Muscle layer of colon (tissue), 2 donors: ENCODE data around the gene NTRK3.

Source experiments
- H3K27ac ChIP-seq: one replicate; pipeline ENCODE4 v1.7.0; 2013; ENCODE audit warnings: low read depth, mild to moderate bottlenecking, low read length, moderate library complexity
- H3K27me3 ChIP-seq, 2 donors: one replicate each; pipeline ENCODE4 v1.7.0; 2013; ENCODE audit warnings: low read length in 2 of 2, mild to moderate bottlenecking in 2 of 2; ENCODE audit not compliant: insufficient read depth in 2 of 2, control insufficient read depth in 1 of 2
- H3K36me3 ChIP-seq: one replicate; pipeline ENCODE4 v1.7.0; 2013; ENCODE audit warnings: mild to moderate bottlenecking, low read length; ENCODE audit not compliant: insufficient read depth
- H3K4me1 ChIP-seq: one replicate; pipeline ENCODE4 v1.7.0; 2013; ENCODE audit warnings: mild to moderate bottlenecking, low read length; ENCODE audit not compliant: insufficient read depth
- H3K4me3 ChIP-seq, 2 donors: one replicate each; pipeline ENCODE4 v1.7.0; 2013; ENCODE audit warnings: low read length in 2 of 2, low read depth in 1 of 2, mild to moderate bottlenecking in 1 of 2, moderate library complexity in 1 of 2
- H3K9ac ChIP-seq: one replicate; pipeline ENCODE4 v1.7.0; 2013; ENCODE audit warnings: low read length
- H3K9me3 ChIP-seq: one replicate; pipeline ENCODE4 v1.7.0; 2013; ENCODE audit warnings: mild to moderate bottlenecking, low read length
- donor health status: abdominal sarcoma.
- donor health status: Adenocarcinoma of cecum.

The NTRK3 gene

DNA sequence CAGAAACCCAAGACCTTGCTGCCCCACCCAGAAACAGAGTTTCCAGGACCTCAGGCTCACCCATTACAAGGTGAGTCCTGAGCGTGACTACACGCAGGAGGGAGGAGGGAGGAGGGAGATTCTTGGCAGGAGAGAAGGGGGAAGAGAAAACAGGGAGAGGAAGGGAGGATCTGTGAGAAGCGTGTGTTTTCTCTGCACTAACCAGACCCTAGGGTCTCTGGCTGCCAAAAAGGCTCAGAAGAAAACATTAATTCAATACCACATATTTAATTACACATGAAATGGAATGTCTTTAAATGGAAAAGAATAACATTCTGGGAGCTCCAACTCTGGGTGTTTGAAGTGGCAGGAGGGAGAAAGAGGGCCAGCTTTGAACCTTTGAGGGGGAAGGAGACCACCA is 309.0 kb downstream of the NTRK3 start:
- no peaks in the 10 kb centered on the region for H3K36me3 ChIP-seq
- H3K27ac ChIP-seq = no peak overlapping the region
- no peaks in the 10 kb centered on the region for H3K9me3 ChIP-seq
- H3K9ac ChIP-seq = no peak overlapping the region
- no peaks in the 10 kb centered on the region for H3K27me3 ChIP-seq
- H3K4me1 ChIP-seq = peaks cover 13% of the 10 kb centered on the region
- H3K4me3 ChIP-seq = no peak overlapping the region

DNA sequence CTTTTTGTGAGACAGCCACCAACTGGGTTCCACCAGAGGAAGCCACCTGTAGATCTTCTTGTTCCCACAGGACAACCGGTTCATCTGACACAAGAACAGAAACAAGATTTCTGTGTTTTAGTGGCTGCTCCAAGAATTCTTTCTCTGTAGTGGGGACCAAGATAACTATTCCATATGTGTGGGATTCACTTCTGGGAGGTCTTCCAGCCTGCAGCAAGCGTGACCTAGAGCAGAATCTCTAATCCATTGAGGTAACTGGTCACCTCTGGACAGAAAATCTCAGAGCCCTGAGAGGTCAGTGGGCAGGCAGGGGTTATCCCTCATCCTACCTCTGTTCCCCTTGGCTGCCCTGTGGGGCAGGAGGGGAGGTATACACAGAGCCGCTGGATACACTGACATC is 311.3 kb downstream of the NTRK3 start:
- Histone ChIP-seq H3K36me3 (no peaks in the 10 kb centered on the region), H3K9ac (no peak overlapping the region), H3K27me3 (no peaks in the 10 kb centered on the region), H3K27ac (no peak overlapping the region), H3K4me3 (no peak overlapping the region), H3K4me1 (peaks cover 13% of the 10 kb centered on the region), H3K9me3 (no peaks in the 10 kb centered on the region)

DNA sequence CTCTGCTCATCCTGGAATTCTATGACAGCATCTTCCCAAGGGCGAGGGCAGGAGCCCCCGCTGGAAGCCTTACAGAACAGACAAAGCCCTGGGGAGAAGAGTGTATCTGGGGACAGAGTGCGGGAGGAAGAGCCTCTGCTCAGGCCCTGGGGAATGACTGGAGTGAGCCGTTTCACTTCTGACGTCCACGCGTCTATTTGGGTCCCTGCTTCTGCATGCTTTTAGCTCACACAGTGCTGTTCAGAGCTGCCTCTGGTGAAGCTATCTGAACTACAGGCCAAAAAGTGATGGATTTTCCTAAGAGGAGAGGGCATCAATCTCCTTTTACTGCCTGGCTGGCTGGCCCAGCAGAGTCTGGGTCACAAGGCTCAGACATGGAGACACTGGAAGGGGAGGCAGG is 311.8 kb downstream of the NTRK3 start:
- H3K9me3 ChIP-seq = no peaks in the 10 kb centered on the region
- H3K27ac ChIP-seq = no peak overlapping the region

DNA sequence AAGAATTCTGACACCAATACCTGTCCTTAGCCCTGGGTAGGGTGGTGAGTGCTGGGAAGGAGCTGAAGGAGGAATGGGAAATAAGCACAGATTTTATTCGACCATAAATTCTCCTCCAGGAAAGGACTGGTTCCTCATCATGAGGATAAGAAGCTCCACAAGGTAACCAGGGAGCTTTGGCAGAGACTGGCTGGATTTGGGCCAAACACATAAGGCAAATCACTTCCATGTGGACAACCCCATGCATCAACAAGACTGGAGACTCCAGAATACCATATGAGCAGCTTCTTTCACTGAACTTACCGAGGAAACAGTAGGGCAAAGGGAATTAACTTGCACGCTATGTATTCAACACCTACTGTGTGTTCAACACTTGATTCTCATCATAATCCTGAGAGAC is 312.5 kb downstream of the NTRK3 start:
- Histone ChIP-seq H3K4me3 (no peak overlapping the region), H3K27ac (no peak overlapping the region), H3K9ac (no peak overlapping the region), H3K36me3 (no peaks in the 10 kb centered on the region), H3K27me3 (no peaks in the 10 kb centered on the region), H3K9me3 (no peaks in the 10 kb centered on the region), H3K4me1 (peaks cover 13% of the 10 kb centered on the region)

More for the DNA sequence above, 311.8 kb downstream of the NTRK3 start:
- Histone ChIP-seq H3K27me3 (no peaks in the 10 kb centered on the region), H3K9ac (no peak overlapping the region), H3K36me3 (no peaks in the 10 kb centered on the region), H3K4me3 (no peak overlapping the region), H3K4me1 (peaks cover 13% of the 10 kb centered on the region)

DNA sequence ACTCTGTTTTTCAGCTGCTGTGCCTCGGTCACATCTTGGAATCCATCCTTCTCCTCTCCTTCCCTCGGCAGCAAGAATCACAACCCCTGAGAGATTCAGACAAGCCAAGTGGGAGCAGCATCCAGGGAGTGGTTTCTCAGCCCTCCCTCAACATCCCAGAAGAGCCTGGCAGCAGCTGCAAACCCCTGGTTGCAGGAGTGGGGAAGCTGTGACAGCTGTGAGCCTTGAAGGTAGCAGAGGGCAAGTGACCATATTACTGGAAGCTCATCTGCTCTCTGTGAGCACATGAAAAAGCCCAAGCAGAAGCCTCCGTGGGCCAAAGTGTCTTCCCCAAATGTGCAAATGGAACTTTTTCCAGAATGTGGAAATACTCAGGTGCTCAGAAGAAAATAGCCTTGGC is 312.9 kb downstream of the NTRK3 start:
- Histone ChIP-seq H3K27me3 (no peaks in the 10 kb centered on the region), H3K4me3 (no peak overlapping the region), H3K27ac (no peak overlapping the region), H3K9me3 (no peaks in the 10 kb centered on the region), H3K4me1 (peaks cover 9% of the 10 kb centered on the region), H3K9ac (no peak overlapping the region), H3K36me3 (no peaks in the 10 kb centered on the region)

DNA sequence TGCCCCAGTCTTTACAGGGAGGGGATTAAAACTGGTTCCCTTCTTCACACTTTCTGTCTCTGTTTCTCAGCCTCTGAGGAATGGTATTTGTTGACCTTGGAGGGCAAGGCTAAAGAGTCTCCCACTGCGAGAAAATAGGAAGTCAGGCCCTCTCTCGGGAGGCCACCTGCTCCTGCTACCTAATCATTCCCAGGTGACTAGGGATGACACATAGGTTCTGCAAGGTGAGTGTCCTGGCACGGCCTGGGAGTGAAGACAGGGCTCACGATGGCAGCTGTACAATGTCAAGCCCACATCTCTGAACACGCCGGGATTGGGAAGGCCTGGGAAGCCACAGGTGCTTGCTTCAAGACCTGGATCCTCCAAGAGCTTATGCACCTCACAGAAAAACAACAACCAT is 314.2 kb downstream of the NTRK3 start:
- no peaks in the 10 kb centered on the region for H3K36me3 ChIP-seq

DNA sequence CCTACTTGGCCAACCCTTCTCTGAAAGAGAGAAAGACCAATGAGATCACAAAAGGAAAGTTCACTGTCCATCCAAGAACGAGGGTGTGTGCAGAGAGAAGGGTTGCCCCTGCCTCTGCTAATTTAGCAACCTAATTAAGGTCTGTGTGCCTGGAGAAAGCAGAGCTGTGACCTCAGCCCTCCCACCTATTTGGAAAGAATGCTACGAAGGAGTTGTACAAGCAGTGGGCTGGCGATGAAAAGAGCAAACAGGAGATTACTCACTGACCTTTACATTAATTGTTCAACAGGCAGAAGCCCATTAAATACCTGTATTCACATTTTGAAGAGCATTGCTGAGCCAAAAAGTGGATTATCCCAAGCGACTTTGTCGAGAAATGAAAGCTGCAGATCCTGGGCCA is 314.9 kb downstream of the NTRK3 start:
- no peak overlapping the region for H3K4me3 ChIP-seq
- H3K36me3 ChIP-seq = no peaks in the 10 kb centered on the region
- H3K9ac ChIP-seq = no peak overlapping the region
- H3K27ac ChIP-seq = no peak overlapping the region
- no peaks in the 10 kb centered on the region for H3K27me3 ChIP-seq
- no peaks in the 10 kb centered on the region for H3K9me3 ChIP-seq
- H3K4me1 ChIP-seq = peaks cover 8% of the 10 kb centered on the region

More for the DNA sequence above, 314.2 kb downstream of the NTRK3 start:
- Histone ChIP-seq H3K27me3 (no peaks in the 10 kb centered on the region), H3K9ac (no peak overlapping the region), H3K9me3 (no peaks in the 10 kb centered on the region), H3K4me1 (peaks cover 8% of the 10 kb centered on the region), H3K4me3 (no peak overlapping the region), H3K27ac (no peak overlapping the region)

DNA sequence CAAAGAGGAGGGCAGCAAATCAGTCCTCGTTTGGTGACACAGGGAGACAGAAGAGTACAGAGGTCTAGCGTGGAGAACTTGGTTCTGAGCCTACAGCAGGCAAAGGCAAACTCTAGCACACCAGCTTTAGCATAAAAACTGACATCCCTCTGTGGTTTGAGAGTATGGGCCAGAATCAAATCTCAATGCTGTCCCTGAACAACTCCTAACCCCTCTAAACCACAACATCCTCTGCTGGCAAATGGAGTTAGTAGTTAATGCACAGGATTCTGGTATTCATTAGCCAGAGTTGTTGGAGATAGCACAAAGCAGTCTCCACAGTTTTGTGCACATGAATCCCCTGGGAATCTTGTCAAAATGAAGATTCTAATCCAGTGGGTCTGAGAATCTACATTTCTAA is 315.8 kb downstream of the NTRK3 start:
- H3K9ac ChIP-seq = no peak overlapping the region
- H3K4me3 ChIP-seq = no peak overlapping the region
- H3K9me3 ChIP-seq = no peaks in the 10 kb centered on the region
- H3K4me1 ChIP-seq = peaks cover 8% of the 10 kb centered on the region
- H3K27ac ChIP-seq = no peak overlapping the region
- no peaks in the 10 kb centered on the region for H3K27me3 ChIP-seq
- H3K36me3 ChIP-seq = no peaks in the 10 kb centered on the region

DNA sequence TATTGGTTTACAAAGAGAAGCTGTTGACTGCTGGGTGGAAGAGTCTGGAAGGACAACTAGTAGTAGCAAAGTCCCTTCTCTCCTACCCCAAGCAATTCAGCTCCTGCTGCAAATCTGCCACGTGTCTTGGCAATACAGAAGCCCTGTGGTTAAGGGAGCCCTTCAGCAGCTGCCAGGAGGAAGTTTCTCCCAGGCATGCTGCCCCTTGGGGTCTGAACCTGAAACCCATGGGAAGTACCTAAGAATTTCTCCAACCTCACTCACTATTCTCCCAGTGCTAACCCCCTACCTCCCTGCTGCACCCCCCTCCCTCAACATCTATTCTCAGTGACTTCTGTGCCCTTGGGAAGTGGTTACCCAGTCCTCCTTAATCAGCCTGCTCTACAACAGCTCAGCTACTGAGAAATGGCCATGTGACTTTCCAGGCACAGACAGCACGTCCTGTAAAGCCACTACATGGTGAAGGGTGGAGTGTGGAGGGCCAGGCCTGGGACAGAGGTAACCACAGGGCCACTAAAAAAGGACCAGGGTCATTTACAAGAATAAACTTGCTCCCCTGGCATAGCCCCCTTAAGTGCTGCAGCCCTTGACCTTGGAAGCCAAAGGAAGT is 316.6 kb downstream of the NTRK3 start:
- peaks cover 5% of the 10 kb centered on the region for H3K4me1 ChIP-seq
- H3K27ac ChIP-seq = no peak overlapping the region
- H3K9ac ChIP-seq = no peak overlapping the region
- H3K4me3 ChIP-seq = no peak overlapping the region
- no peaks in the 10 kb centered on the region for H3K36me3 ChIP-seq
- no peaks in the 10 kb centered on the region for H3K9me3 ChIP-seq
- no peaks in the 10 kb centered on the region for H3K27me3 ChIP-seq

DNA sequence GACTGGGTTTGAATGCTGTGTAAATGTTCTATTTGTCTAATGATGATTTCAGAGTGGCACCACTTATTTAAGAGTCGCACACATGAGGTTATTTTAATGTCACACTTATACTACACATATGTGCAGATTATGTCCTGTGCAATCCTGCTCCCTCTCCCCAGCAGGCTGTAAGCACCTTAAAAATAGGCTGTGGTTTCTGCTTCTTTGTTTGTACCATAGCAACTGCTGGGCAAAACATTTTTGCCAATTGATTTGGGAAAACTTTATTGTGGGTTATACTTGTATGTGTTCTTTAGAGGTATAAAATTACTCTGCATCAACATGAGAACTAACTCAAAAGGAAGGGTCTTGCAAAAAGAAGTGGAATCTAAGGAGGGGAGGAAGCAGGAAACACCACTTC is 318.5 kb downstream of the NTRK3 start:
- Histone ChIP-seq H3K27ac (no peak overlapping the region), H3K27me3 (no peaks in the 10 kb centered on the region), H3K9me3 (no peaks in the 10 kb centered on the region), H3K4me1 (no peaks in the 10 kb centered on the region), H3K36me3 (no peaks in the 10 kb centered on the region), H3K4me3 (no peak overlapping the region), H3K9ac (no peak overlapping the region)

DNA sequence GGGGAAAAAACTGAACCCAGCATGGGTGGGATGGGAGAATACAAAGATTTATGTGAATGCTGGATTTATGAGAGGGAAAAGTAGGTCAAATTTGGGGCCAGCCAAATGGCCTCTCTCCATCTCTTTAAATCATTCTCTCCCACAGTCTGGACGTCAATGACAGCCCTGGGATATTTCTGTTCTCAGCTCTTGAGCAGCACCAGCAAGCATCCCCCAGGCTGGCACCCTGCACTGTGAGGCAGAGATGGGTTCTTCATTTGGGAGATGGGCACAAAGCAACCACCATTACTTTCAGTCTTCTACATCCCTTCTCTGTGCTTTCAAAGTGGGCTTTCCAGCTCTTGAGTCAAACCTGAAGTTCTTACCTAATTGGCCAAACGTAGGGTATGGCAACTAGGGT is 321.0 kb downstream of the NTRK3 start:
- Histone ChIP-seq H3K4me3 (no peak overlapping the region), H3K4me1 (no peaks in the 10 kb centered on the region), H3K9ac (no peak overlapping the region), H3K27ac (no peak overlapping the region), H3K36me3 (no peaks in the 10 kb centered on the region), H3K9me3 (no peaks in the 10 kb centered on the region), H3K27me3 (no peaks in the 10 kb centered on the region)

DNA sequence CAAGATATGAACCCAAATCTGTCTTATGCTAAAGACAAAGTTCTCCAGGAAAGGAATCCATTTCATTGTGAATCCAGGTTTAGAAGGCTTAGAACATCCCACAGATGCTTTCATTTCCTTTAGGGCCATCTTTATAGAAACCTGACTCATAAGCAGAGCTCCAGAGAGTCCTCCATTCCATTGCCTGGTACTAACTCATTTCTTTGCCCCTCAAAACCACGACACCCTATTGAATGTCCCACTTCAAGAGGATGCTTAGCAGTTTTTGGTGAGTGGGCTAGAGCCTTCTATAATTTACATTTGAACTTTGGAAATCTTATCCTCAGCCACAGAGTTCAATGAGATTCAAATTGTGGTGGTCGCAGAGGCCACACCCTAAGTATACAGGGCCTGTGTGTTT is 325.0 kb downstream of the NTRK3 start:
- H3K4me3 ChIP-seq = no peak overlapping the region
- H3K36me3 ChIP-seq = no peaks in the 10 kb centered on the region
- no peak overlapping the region for H3K9ac ChIP-seq
- H3K27me3 ChIP-seq = no peaks in the 10 kb centered on the region
- H3K9me3 ChIP-seq = no peaks in the 10 kb centered on the region
- H3K27ac ChIP-seq = no peak overlapping the region
- H3K4me1 ChIP-seq = no peaks in the 10 kb centered on the region
